ENCODE measurements around the gene IGFALS. TPM values are rescaled to one million over a fixed set of nuclear protein-coding genes. Genes with fewer than 3 reads are reported as not detected.

The IGFALS gene
- total and polyA plus RNA-seq, 11 donors, result 0.12 to 0.38 (median 0.23) TPM; not detected in 8

- Histone ChIP-seq H3K36me3 (peaks cover 0 to 63% (median 58%) of the 10 kb centered on the region in 9 donors), H3K27me3 (no peaks in the 10 kb centered on the region), H3K4me3 (no peak overlapping the region), H3K4me1 (no peaks in the 10 kb centered on the region), H3K9me3 (no peaks in the 10 kb centered on the region), H3K27ac (no peak overlapping the region)
- ATAC-seq (no peak), DNase-seq (no peak)
- WGBS, 4 donors, result 90 to 92% (median 91%) methylated on average over 29 to 32 of the region's 32 CpGs
- intact Hi-C loops (cut with DNase I), result no loop called here
- TF ChIP-seq CTCF (IDR thresholded peaks at IDR 0.05) (no peak), POLR2A (IDR thresholded peaks at IDR 0.05) (no peak)
These were observed 49.8 kb downstream of the IGFALS start for GRCh38 chr16:1743376-1744337.

- intact Hi-C loops (cut with DNase I), result no loop called here
- no peaks in the 10 kb centered on the region for H3K27me3 ChIP-seq
- WGBS, 4 donors, result 88 to 93% (median 89%) methylated on average over 17 to 19 of the region's 19 CpGs
- no peak overlapping the region for H3K4me3 ChIP-seq
- DNase-seq (no peak), ATAC-seq (peak in 3 of 4 donors; percentile 22 to 53 (median 52))
- H3K9me3 ChIP-seq, result no peaks in the 10 kb centered on the region
- H3K27ac ChIP-seq, result no peak overlapping the region
- no peaks in the 10 kb centered on the region for H3K4me1 ChIP-seq
- no peak for TF ChIP-seq POLR2A (IDR thresholded peaks at IDR 0.05)
- no peak for TF ChIP-seq CTCF (IDR thresholded peaks at IDR 0.05)
- peaks cover 0 to 45% (median 40%) of the 10 kb centered on the region in 9 donors for H3K36me3 ChIP-seq
These were observed 51.8 kb downstream of the IGFALS start for GRCh38 chr16:1741553-1742165.

- intact Hi-C loops (cut with DNase I), result no loop called here
- Histone ChIP-seq H3K9me3 (no peaks in the 10 kb centered on the region), H3K4me3 (no peak overlapping the region), H3K36me3 (peaks cover 0 to 40% (median 39%) of the 10 kb centered on the region in 9 donors), H3K27me3 (no peaks in the 10 kb centered on the region), H3K4me1 (no peaks in the 10 kb centered on the region), H3K27ac (no peak overlapping the region)
- ATAC-seq (peak in 1 of 4 donors; percentile 9), DNase-seq (no peak)
- no peak for TF ChIP-seq POLR2A (IDR thresholded peaks at IDR 0.05)
- no peak for TF ChIP-seq CTCF (IDR thresholded peaks at IDR 0.05)
- 90 to 92% (median 91%) methylated on average over 29 to 30 of the region's 30 CpGs for WGBS, 4 donors
These were observed 52.6 kb downstream of the IGFALS start for GRCh38 chr16:1740781-1741490.

Other genes starting within 250 kb of the IGFALS start
- gene IFT140, start 181.6 kb downstream of the IGFALS start, total RNA-seq, result 10 to 100 TPM in 1 of 9 donors, 1 to 10 TPM in 8; 6.0 to 10.1 (median 8.0) TPM
- gene IFT140, start 181.6 kb downstream of the IGFALS start, polyA plus RNA-seq, result 10 to 100 TPM in 1 of 2 donors, 1 to 10 TPM in 1; 4.8 to 10.2 TPM
- 10 to 100 TPM in 6 of 9 donors, 1 to 10 TPM in 3; 7.5 to 16.9 (median 10.7) TPM for gene CRAMP1, start 181.3 kb downstream of the IGFALS start, total RNA-seq
- 1 to 10 TPM; 6.2 to 7.9 TPM for gene CRAMP1, start 181.3 kb downstream of the IGFALS start, polyA plus RNA-seq
- 10 to 100 TPM; 11.7 to 50.4 (median 34.1) TPM for gene JPT2, start 115.4 kb downstream of the IGFALS start, total RNA-seq
- gene JPT2, start 115.4 kb downstream of the IGFALS start, polyA plus RNA-seq, result 10 to 100 TPM; 11.0 to 76.1 TPM
- gene MAPK8IP3, start 87.5 kb downstream of the IGFALS start, total RNA-seq, result 10 to 100 TPM; 29.5 to 71.3 (median 63.1) TPM
- 10 to 100 TPM; 29.5 to 70.2 TPM for gene MAPK8IP3, start 87.5 kb downstream of the IGFALS start, polyA plus RNA-seq
- gene NME3, start 22.2 kb downstream of the IGFALS start, total RNA-seq, result 10 to 100 TPM; 24.4 to 68.3 (median 31.3) TPM
- 10 to 100 TPM; 27.4 to 86.4 TPM for gene NME3, start 22.2 kb downstream of the IGFALS start, polyA plus RNA-seq
- gene EME2, start 20.9 kb downstream of the IGFALS start, total RNA-seq, result 10 to 100 TPM in 2 of 9 donors, 1 to 10 TPM in 7; 3.4 to 12.9 (median 6.0) TPM
- 1 to 10 TPM; 3.6 to 7.8 TPM for gene EME2, start 20.9 kb downstream of the IGFALS start, polyA plus RNA-seq
- 100 to 1,000 TPM in 2 of 9 donors, 10 to 100 TPM in 7; 58.0 to 123 (median 79.3) TPM for gene MRPS34, start 20.6 kb downstream of the IGFALS start, total RNA-seq
- gene MRPS34, start 20.6 kb downstream of the IGFALS start, polyA plus RNA-seq, result 100 to 1,000 TPM; 117 to 118 TPM
- 100 to 1,000 TPM in 1 of 9 donors, 10 to 100 TPM in 8; 25.8 to 100 (median 31.8) TPM for gene SPSB3, start 11.1 kb downstream of the IGFALS start, total RNA-seq
- gene SPSB3, start 11.1 kb downstream of the IGFALS start, polyA plus RNA-seq, result 10 to 100 TPM; 44.5 to 52.0 TPM
- 10 to 100 TPM; 26.7 to 81.9 (median 30.1) TPM for gene NUBP2, start 10.7 kb downstream of the IGFALS start, total RNA-seq
- 10 to 100 TPM; 41.2 to 63.1 TPM for gene NUBP2, start 10.7 kb downstream of the IGFALS start, polyA plus RNA-seq
- gene HAGH, start 33.1 kb upstream of the IGFALS start, total RNA-seq, result 100 to 1,000 TPM; 111 to 358 (median 165) TPM
- gene HAGH, start 33.1 kb upstream of the IGFALS start, polyA plus RNA-seq, result 100 to 1,000 TPM; 155 to 226 TPM
- 10 to 100 TPM; 19.2 to 83.8 (median 28.4) TPM for gene FAHD1, start 33.5 kb upstream of the IGFALS start, total RNA-seq
- gene FAHD1, start 33.5 kb upstream of the IGFALS start, polyA plus RNA-seq, result 10 to 100 TPM; 46.8 to 47.4 TPM
- not detected for gene MEIOB, start 78.5 kb upstream of the IGFALS start, total RNA-seq
- not detected for gene MEIOB, start 78.5 kb upstream of the IGFALS start, polyA plus RNA-seq
- not detected for gene HS3ST6, start 124.7 kb upstream of the IGFALS start, total RNA-seq
- gene HS3ST6, start 124.7 kb upstream of the IGFALS start, polyA plus RNA-seq, result not detected
- 10 to 100 TPM; 12.4 to 49.2 (median 31.1) TPM for gene MSRB1, start 149.5 kb upstream of the IGFALS start, total RNA-seq
- gene MSRB1, start 149.5 kb upstream of the IGFALS start, polyA plus RNA-seq, result 10 to 100 TPM; 48.4 to 70.2 TPM
- gene RPL3L, start 161.0 kb upstream of the IGFALS start, total RNA-seq, result 100 to 1,000 TPM; 117 to 279 (median 216) TPM
- gene RPL3L, start 161.0 kb upstream of the IGFALS start, polyA plus RNA-seq, result 100 to 1,000 TPM in 1 of 2 donors, 10 to 100 TPM in 1; 86.5 to 180 TPM
- 1,000 to 10,000 TPM in 2 of 9 donors, 100 to 1,000 TPM in 7; 316 to 1,519 (median 542) TPM for gene NDUFB10, start 165.8 kb upstream of the IGFALS start, total RNA-seq
- gene NDUFB10, start 165.8 kb upstream of the IGFALS start, polyA plus RNA-seq, result 1,000 to 10,000 TPM in 1 of 2 donors, 100 to 1,000 TPM in 1; 732 to 1,618 TPM
- 1,000 to 10,000 TPM in 4 of 9 donors, 100 to 1,000 TPM in 5; 673 to 1,554 (median 968) TPM for gene RPS2, start 171.1 kb upstream of the IGFALS start, total RNA-seq
- 1,000 to 10,000 TPM; 1,419 to 2,484 TPM for gene RPS2, start 171.1 kb upstream of the IGFALS start, polyA plus RNA-seq
- gene RNF151, start 173.2 kb upstream of the IGFALS start, total RNA-seq, result not detected
- not detected for gene RNF151, start 173.2 kb upstream of the IGFALS start, polyA plus RNA-seq
- 10 to 100 TPM; 19.3 to 68.7 (median 21.5) TPM for gene TBL3, start 178.3 kb upstream of the IGFALS start, total RNA-seq
- 10 to 100 TPM; 57.9 to 59.5 TPM for gene TBL3, start 178.3 kb upstream of the IGFALS start, polyA plus RNA-seq
- not detected for gene NOXO1, start 187.8 kb upstream of the IGFALS start, total RNA-seq
- under 1 TPM; 0.06 to 0.15 TPM for gene NOXO1, start 187.8 kb upstream of the IGFALS start, polyA plus RNA-seq
- gene GFER, start 190.5 kb upstream of the IGFALS start, total RNA-seq, result 10 to 100 TPM; 18.0 to 29.9 (median 23.5) TPM
- 10 to 100 TPM; 36.6 to 51.1 TPM for gene GFER, start 190.5 kb upstream of the IGFALS start, polyA plus RNA-seq
- gene SYNGR3, start 196.3 kb upstream of the IGFALS start, total RNA-seq, result 1 to 10 TPM in 3 of 9 donors, under 1 TPM in 6; 0.19 to 1.3 (median 0.86) TPM
- gene SYNGR3, start 196.3 kb upstream of the IGFALS start, polyA plus RNA-seq, result 1 to 10 TPM in 1 of 2 donors, under 1 TPM in 1; 0.53 to 2.7 TPM
- 10 to 100 TPM; 10.9 to 47.4 (median 17.0) TPM for gene ZNF598, start 216.1 kb upstream of the IGFALS start, total RNA-seq
- 10 to 100 TPM in 1 of 2 donors, 1 to 10 TPM in 1; 9.4 to 33.8 TPM for gene ZNF598, start 216.1 kb upstream of the IGFALS start, polyA plus RNA-seq
- under 1 TPM in 1 of 9 donors, not detected in 8; 0.69 TPM for gene NPW, start 226.1 kb upstream of the IGFALS start, total RNA-seq
- under 1 TPM in 1 of 2 donors, not detected in 1; 0.19 TPM for gene NPW, start 226.1 kb upstream of the IGFALS start, polyA plus RNA-seq
- 100 to 1,000 TPM; 124 to 496 (median 227) TPM for gene NHERF2, start 233.2 kb upstream of the IGFALS start, total RNA-seq
- gene NHERF2, start 233.2 kb upstream of the IGFALS start, polyA plus RNA-seq, result 100 to 1,000 TPM; 213 to 396 TPM

Data from heart left ventricle (tissue), 16 donors.